HL-60 (cell line): ENCODE measurements around the gene DDIT3.

Experiments
- DNase-seq, 2 experiments: peaks; one replicate each; pipeline ENCODE4 v3.0.0-alpha.2; 2010 to 2020; ENCODE audit warnings: low read depth in 1 of 2, low spot score in 1 of 2
- H3K27ac ChIP-seq: fragments of 250-450 bp; sonication (Bioruptor Pico); replicated peaks from 2 replicates; pipeline ENCODE4 v1.5.1; 2020; ENCODE audit warnings: mild to moderate bottlenecking, moderate library complexity
- H3K27me3 ChIP-seq: fragments of 250-450 bp; sonication (Bioruptor Pico); 2 replicates; pipeline ENCODE4 v1.5.1; 2021; ENCODE audit warnings: mild to moderate bottlenecking, moderate library complexity; ENCODE audit not compliant: insufficient read depth, poor library complexity, severe bottlenecking
- H3K4me3 ChIP-seq: replicated peaks from 2 replicates; pipeline ENCODE4 v1.5.1; 2011; ENCODE audit warnings: mild to moderate bottlenecking, control low read depth, low read length; ENCODE audit not compliant: insufficient read depth
- GABPA ChIP-seq: IDR thresholded peaks from 2 replicates; pipeline ENCODE4 v1.6.1; 2012; ENCODE audit warnings: low read depth
- POLR2AphosphoS5 ChIP-seq: IDR thresholded peaks from 2 replicates; pipeline ENCODE4 v1.6.1; 2012; ENCODE audit warnings: low read depth
- SPI1 ChIP-seq: IDR thresholded peaks from 2 replicates; pipeline ENCODE4 v1.6.1; 2012; ENCODE audit warnings: low read depth, mild to moderate bottlenecking, borderline replicate concordance
- TF ChIP-seq, protein P1 (sequence below): IDR thresholded peaks from one replicate; pipeline ENCODE4 v1.5.1; 2011; ENCODE audit warnings: low read length, control low read depth, inconsistent platforms; ENCODE audit not compliant: insufficient read depth
- TF ChIP-seq, protein P2 (sequence below): IDR thresholded peaks from 2 replicates; pipeline ENCODE4 v1.6.1; 2012; ENCODE audit warnings: low read depth; ENCODE audit not compliant: insufficient replicate concordance

The DDIT3 gene

DNA sequence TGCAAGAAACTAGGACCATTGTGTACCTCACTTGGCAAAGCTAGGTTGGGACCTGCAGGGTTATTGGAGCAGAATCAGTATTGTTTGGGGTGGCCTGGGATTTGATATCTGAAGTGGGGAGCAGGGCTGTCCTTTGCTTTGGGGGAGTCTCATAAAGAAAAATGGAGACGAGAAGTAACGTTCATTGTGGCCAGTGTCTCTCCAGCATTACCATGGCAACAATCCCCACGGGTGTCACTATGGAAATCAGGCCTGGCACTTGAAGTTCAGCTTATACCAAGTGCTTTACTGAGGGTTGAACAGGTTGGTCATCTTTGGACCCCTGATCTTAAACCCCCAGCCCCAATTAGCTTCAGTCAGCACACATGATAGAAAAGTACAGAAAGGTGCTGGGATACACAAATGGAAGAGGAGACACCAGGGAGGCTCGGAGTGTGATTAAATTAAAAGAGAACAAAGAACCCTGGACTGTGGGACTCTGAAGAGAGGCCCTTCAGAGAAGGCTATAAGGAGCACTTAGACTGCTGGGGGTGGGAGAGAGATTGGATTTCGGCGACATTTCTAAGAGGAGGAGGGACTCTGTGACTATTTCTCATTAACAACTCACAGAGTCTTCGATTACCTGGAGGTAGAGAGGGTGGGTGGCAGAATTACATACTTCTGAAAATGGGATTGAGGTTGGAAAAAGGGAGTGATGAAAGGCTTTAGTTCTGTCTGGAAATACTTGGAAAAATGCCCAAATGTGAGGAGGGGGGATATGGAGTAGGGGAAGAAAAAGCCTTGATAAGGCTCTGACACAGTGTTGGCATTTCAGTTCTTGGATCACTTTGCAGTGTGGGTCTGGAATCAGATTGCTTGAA is 33.3 kb upstream of the DDIT3 start:
- peaks cover 14% of the 10 kb centered on the region for H3K27me3 ChIP-seq
- no peak overlapping the region for H3K4me3 ChIP-seq
- TF ChIP-seq, protein P1, sequence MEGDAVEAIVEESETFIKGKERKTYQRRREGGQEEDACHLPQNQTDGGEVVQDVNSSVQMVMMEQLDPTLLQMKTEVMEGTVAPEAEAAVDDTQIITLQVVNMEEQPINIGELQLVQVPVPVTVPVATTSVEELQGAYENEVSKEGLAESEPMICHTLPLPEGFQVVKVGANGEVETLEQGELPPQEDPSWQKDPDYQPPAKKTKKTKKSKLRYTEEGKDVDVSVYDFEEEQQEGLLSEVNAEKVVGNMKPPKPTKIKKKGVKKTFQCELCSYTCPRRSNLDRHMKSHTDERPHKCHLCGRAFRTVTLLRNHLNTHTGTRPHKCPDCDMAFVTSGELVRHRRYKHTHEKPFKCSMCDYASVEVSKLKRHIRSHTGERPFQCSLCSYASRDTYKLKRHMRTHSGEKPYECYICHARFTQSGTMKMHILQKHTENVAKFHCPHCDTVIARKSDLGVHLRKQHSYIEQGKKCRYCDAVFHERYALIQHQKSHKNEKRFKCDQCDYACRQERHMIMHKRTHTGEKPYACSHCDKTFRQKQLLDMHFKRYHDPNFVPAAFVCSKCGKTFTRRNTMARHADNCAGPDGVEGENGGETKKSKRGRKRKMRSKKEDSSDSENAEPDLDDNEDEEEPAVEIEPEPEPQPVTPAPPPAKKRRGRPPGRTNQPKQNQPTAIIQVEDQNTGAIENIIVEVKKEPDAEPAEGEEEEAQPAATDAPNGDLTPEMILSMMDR: no peak
- TF ChIP-seq GABPA: no peak
- TF ChIP-seq POLR2AphosphoS5: no peak
- TF ChIP-seq, protein P2, sequence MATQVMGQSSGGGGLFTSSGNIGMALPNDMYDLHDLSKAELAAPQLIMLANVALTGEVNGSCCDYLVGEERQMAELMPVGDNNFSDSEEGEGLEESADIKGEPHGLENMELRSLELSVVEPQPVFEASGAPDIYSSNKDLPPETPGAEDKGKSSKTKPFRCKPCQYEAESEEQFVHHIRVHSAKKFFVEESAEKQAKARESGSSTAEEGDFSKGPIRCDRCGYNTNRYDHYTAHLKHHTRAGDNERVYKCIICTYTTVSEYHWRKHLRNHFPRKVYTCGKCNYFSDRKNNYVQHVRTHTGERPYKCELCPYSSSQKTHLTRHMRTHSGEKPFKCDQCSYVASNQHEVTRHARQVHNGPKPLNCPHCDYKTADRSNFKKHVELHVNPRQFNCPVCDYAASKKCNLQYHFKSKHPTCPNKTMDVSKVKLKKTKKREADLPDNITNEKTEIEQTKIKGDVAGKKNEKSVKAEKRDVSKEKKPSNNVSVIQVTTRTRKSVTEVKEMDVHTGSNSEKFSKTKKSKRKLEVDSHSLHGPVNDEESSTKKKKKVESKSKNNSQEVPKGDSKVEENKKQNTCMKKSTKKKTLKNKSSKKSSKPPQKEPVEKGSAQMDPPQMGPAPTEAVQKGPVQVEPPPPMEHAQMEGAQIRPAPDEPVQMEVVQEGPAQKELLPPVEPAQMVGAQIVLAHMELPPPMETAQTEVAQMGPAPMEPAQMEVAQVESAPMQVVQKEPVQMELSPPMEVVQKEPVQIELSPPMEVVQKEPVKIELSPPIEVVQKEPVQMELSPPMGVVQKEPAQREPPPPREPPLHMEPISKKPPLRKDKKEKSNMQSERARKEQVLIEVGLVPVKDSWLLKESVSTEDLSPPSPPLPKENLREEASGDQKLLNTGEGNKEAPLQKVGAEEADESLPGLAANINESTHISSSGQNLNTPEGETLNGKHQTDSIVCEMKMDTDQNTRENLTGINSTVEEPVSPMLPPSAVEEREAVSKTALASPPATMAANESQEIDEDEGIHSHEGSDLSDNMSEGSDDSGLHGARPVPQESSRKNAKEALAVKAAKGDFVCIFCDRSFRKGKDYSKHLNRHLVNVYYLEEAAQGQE: no peak
- TF ChIP-seq SPI1: no peak
- no peak for DNase-seq
- H3K27ac ChIP-seq: no peak overlapping the region

DNA sequence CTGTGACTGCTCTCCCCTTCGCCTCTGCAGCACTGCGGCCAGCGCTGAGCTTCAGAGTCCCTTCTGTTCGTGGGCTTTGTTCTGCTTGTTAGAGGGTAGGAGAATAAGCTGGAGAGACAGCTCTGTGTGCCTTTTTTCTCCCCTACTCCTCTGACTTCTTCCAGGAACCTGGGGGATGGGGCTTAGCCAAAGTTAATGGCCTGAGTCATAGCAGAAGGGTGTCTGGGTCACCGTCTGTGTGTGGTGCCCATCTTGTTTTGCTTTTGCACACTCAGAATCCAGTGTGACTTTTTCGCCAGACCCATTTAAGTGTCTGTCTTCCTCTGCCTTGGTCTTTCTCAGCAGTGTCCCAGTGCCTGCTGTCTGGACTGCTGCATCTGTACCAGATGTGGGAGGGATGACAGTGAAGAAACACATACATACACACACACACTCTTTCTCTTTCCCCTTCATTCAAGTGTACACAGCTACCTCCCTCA is 32.6 kb upstream of the DDIT3 start:
- Histone ChIP-seq H3K27ac (no peak overlapping the region), H3K27me3 (peaks cover 14% of the 10 kb centered on the region), H3K4me3 (no peak overlapping the region)
- TF ChIP-seq GABPA (no peak), POLR2AphosphoS5 (no peak), SPI1 (no peak)
- TF ChIP-seq, protein P1: no peak
- TF ChIP-seq, protein P2: no peak
- DNase-seq: no peak

DNA sequence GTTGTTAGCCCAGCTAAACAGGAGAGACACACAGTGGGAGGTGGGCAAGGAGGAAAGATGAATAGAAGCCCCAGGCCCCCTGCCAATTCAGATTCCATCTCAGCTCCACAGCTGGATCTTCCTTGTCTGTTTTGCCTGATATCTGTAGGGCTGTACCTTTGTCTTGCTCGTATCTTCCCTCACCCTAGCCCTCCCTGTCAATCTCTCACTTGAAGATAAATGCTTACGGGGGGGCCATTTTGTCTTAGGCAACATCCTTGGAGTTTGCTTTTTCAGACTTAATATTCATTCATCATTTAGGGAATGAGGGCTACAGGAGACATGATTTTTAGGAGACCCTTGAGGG is 32.0 kb upstream of the DDIT3 start:
- TF ChIP-seq GABPA (no peak), SPI1 (no peak)
- TF ChIP-seq, protein P2: no peak
- DNase-seq: no peak
- Histone ChIP-seq H3K27ac (no peak overlapping the region), H3K27me3 (peaks cover 14% of the 10 kb centered on the region), H3K4me3 (no peak overlapping the region)
